NCI-H345 (cell line): ENCODE results near the gene IMMP1L.

ENCODE experiments used
- DNase-seq: peaks from one replicate; lab custom pipeline; 2025; lab: John Stamatoyannopoulos, UW

The IMMP1L gene

DNA sequence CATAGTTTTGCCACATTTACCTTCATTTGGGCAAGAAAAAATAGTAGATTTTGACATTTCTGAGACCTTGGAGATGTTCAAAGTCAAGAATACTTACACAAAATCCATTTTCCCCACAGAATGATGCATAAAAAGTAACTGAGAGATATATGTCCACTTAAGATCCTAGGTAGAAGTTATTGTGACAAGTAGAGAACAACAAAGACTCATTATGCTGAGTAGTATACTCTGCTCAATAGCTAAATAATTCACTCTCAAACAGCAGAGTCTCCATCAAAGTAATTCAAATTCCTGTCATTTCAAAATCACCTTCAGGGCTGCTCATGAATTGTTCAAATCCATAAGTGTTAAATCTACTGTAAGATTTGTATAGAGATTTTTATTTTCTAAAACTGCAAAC, 35.3 kb downstream of the IMMP1L start:
- no peak for DNase-seq

DNA sequence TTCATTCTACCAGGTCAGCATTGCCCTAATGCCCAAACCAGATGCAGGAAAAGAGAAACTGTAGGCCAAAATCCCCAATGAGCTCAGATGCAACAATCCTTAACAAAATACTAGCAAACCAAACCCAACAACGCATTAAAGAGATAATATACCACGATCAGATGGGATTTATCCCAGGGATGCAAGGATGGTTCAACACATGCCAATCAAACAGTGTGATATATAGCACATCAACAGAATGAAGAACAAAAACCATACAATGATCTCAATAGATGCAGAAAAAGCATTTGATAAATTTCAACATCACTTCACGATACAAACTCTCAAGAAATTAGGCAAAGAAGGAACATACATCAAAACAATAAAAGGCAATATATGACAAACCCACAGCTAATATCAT, 45.0 kb downstream of the IMMP1L start:
- no peak for DNase-seq

DNA sequence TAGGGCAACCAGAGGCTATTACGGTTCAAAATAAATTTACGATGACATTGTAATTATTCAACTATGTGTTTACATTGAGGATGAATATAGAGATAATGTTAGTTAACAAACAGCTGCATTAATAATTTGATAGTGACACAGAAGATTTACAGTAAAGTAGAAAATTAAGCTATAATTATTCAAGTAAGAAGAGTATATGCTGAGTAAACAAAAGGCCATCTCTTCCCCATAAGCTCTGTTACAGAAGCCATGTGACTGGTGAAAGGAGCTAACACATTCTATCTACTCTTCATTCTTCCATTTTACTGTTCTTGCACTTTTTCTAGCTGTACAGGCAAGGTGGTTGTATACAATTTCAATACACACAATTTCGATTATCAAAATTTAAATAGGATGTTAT, 54.2 kb downstream of the IMMP1L start:
- DNase-seq, result no peak

GRCh38 chr11:31450841-31451240, 58.6 kb downstream of the IMMP1L start:
- no peak for DNase-seq

DNA sequence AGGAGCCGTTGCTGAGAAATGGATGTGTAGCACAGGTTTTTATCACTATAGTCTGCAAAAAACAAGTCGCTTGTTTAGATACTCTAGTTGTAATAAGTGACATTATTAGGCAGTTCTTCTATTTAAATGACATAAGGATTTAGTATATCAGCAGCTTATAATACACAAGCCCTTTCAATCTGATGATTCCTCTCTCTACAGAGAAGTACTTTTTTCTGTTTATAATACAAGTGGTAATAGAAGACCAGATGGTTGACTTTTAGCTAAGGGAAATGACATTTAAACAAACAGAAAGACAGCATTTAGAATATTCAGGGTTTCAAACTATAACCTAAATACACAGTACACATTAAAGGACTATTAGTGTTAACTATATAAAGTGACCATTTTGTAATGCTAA, 60.4 kb downstream of the IMMP1L start:
- no peak for DNase-seq

GRCh38 chr11:31445621-31446020, 63.8 kb downstream of the IMMP1L start:
- DNase-seq, result no peak

- no peak for DNase-seq
Observed at GRCh38 chr11:31443802-31444201, 65.6 kb downstream of the IMMP1L start.

DNA sequence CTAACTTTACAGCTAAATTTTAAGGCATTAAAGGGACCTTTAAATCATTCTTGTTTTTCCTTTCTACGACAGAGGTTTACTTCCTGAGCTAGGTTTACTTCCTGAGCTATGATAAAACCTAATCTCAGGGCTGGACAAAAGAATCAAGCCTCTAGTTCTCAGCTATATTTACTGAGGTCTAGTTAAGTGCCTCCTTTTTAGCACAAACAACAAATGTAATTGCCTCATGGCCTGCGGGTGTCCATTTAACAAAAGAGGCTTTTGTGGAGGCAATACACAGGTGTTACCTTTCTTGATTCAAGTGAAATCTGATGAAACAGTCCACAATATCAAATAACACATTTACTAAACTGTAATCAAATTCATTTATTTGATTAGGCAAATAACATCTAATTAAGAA, 67.3 kb downstream of the IMMP1L start:
- peak; percentile 98 for DNase-seq

GRCh38 chr11:31441296-31441695, 68.1 kb downstream of the IMMP1L start:
- DNase-seq, result no peak

DNA sequence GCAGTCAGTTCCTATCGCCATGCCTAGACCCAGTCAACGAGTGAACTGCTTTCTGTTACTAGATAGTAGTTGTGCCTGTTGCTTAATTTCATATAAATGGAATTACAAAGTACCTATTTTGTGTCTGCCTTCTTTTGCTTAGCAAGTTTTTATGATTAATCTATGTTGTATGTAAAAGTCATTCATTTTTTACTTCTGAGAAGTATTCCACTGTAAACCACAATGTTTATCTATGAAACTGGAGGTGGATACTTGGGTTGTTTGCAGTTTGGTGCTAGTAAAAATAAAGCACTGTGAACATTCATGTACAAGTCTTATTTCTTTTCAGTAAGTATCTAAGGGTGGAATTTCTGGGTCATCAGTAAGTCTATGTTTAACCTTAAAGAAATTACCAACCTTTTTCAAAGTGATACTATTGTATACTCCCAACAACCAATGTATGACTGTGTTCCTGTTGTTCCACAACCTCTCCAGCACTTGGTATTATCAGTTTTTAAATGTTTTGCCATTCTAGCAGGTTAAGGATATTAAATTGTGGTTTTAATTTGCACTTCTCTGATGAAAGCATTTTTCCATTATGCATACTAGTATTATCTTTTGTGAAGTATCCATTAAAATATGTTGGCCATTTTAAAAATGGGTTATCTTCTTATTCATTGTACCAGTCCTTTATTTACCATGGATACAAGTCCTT, 71.5 kb downstream of the IMMP1L start:
- DNase-seq, result no peak

DNA sequence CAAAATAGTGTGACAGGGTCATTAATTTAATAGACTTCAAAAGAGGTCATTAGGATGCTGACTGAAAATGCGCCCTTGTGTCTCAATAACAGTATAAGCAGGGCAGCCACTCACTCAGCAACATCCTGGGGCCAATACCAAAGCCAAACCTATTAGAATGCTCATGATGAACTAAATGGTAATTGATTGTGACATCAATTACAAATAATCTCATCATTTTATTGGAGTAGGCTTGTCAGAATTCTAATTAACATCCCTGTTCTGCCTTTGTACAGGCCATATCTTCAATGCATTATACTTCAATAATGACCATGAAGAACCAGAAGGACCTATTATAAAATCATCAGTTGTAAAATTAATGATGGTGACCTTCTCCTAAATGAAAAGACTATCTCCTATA, 75.6 kb downstream of the IMMP1L start:
- no peak for DNase-seq

GRCh38 chr11:31424652-31425051, 84.8 kb downstream of the IMMP1L start:
- no peak for DNase-seq

DNA sequence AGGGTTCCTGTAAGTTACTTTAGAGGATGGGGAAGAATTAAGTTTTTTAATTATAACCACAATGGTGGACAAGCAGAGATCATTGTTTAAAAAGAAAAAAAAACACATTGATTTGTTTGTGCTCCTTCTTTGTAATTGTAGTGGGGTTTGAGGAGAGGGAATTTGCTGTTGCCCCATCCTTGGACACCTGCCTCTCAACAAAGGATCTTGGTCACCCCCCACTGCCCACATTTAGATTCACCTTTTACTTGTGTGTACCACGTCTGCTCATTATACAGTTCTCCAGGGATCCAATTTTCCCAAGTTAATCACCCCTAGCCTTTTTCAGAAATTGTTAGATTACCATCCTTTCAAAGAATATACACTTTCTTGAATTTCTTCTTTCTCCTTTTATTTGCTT, 86.7 kb downstream of the IMMP1L start:
- peak; percentile 41 for DNase-seq

- DNase-seq, result no peak
Observed at GRCh38 chr11:31421820-31422219, 87.6 kb downstream of the IMMP1L start.

GRCh38 chr11:31419669-31420068, 89.8 kb downstream of the IMMP1L start:
- no peak for DNase-seq

DNA sequence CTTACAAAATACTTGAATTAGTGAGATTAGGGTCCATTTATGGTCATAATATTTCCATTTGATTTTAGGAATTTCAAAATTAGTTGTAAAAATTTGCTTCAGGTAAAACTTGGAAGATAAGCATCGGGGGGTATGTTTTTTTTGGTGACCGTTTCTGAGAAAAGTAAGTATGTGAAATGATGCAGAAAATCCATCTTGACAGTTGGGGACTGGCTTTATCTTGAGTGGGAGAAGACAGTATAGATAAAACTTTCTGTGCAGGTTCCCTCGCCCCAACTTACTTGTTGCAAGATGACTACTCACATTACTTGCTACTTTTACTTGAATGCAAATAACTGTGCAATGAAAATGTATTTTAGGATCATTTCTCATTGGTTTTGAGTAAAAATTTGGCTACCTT, 90.3 kb downstream of the IMMP1L start:
- DNase-seq, result no peak

DNA sequence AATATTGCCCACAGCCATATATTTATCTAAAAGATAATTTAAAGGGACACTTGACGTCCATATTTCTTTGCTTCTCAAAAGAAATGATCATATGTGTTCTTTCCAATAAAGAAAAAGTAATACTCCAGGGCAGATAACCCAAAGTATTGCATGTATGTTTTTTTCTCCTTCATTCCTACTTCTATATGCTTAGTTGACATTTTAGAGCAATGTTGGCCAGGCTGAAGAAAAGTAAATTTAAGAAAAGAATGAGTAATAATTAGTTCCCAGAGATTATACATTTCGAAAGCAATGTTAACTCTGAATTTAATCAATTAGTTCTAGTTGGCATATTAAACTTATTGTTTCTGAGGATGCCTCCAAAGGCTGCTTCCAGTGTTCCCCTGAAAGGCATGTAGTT, 91.6 kb downstream of the IMMP1L start:
- no peak for DNase-seq

DNA sequence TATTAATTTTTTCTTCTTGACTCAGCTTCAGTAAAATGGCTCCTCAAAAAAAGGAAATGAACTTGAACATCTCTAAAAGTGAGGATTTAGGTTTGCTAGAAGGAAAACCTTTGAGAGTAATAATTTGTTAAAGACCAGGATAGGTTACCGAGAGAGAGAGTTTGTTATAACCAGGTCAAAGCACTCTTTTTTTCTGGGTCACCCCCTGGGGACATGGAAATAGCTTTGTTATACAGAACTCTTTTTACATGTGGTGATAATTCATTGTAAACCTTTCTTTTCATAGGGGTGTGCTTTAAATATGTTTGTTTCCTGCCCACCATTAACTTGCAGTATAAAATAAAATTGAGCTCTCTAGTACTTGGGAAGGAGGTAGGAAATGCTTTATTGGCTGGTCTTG, 92.1 kb downstream of the IMMP1L start:
- DNase-seq, result no peak

GRCh38 chr11:31415435-31415834, 94.0 kb downstream of the IMMP1L start:
- DNase-seq, result no peak

GRCh38 chr11:31414338-31414737, 95.1 kb downstream of the IMMP1L start:
- DNase-seq, result no peak

DNA sequence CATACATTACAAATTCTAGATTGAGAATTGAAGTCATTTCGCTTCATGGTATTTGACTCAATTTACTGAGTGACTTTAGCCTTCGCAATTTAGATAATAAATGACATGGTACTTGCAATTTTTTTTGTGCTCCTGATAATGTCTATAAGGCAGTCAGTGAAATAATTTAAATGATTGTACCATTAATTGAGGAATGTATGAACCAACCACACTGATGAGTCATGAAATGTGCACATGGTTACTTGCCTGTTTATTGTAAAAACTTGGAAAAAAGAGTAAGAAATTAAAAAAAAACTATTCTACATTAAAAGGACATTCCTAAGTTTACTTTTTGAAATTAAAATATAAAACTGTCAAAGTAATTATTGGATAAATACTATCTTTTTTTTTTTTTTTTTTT, 96.5 kb downstream of the IMMP1L start:
- DNase-seq, result no peak

GRCh38 chr11:31408201-31408600, 101.2 kb downstream of the IMMP1L start:
- no peak for DNase-seq

- no peak for DNase-seq
Observed at GRCh38 chr11:31404614-31405013, 104.8 kb downstream of the IMMP1L start.

GRCh38 chr11:31397239-31397834, 112.1 kb downstream of the IMMP1L start:
- DNase-seq, result peak; percentile 14
